T-helper 22 cell (primary cell): Measurements from ENCODE around the gene WNT4.

Experiments
- DNase-seq: peaks from one replicate; pipeline ENCODE4 v3.0.0-alpha.2; 2020; ENCODE audit warnings: low read depth

The WNT4 gene

DNA sequence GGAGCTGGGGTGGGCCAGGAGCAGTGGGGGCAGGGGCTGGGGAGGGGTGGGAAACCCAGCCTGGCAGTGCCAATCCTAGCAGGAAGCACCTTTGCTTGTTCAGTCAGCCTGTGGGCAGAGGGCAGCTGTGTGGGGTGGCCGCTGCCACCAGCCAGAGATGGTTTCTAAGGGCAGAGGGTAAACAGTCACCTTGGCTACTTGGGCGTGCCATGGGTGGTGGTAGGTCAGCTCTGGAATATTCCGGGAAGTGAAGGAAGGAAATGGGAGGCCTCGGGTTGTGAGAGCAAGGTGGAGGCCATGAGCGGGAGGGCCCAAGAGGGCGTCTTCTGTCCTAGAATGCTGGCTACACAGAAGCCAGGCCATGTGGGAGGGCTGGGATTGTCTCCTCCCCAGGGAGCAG is 20.7 kb upstream of the WNT4 start:
- no peak for DNase-seq

DNA sequence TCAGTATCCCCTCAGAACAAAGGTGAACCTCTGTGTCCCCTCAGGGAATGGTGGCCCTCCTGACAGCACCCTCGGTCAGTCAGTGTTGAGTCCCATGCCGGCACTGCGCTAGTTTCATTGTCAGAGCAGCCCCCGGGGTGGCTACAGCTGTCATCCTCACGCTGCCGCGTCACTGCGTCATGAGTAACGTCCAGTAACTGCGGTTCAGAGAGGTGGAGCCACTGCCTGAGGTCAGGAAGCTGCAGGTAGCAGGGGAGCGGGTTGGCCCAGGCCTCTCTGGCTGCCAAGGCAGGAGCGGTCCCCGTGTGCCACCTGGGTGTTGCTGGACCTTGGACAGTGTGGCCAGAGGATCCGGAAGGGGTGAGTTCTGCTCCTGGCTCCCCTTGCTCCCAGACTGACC is 20.2 kb upstream of the WNT4 start:
- DNase-seq, result no peak

DNA sequence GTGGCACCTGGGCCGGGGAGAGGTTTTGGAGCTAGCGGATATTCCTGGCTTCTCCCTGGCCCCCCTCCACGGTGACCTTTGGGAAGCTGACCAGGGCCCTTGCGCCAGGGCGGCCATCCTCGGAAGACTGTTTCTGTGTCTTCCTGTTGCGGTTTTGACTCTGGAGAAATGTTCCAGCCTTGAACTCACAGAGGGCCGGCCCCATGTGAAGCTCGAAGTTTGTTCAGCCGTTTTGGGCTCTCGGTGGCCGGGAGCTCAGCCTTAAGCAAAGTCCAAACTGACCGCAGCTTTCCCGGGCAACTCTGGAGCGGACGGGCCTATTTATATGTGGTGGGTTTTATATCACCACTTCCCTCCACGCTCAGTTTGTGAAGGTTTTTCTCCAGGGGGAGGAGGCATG is 17.0 kb upstream of the WNT4 start:
- DNase-seq, result no peak

DNA sequence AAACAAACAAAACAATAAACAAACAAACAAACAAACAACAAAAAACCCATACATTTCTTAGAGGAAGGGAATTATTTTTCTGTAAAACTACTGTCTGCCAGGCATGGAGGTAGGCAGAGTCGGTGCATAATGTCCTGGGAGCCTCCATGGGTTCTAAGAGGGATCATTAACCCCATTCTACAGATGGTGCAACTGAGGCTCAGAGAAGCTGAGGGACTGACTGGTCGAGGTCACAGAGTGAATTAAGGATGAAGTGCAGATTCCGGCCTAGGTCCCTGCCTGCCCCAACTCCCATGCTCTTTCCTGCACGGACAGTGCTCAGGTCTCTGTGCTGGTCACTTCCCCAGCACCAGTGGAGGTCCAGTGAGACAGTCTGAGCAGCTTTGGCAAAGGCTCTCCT is 15.8 kb upstream of the WNT4 start:
- DNase-seq, result no peak

DNA sequence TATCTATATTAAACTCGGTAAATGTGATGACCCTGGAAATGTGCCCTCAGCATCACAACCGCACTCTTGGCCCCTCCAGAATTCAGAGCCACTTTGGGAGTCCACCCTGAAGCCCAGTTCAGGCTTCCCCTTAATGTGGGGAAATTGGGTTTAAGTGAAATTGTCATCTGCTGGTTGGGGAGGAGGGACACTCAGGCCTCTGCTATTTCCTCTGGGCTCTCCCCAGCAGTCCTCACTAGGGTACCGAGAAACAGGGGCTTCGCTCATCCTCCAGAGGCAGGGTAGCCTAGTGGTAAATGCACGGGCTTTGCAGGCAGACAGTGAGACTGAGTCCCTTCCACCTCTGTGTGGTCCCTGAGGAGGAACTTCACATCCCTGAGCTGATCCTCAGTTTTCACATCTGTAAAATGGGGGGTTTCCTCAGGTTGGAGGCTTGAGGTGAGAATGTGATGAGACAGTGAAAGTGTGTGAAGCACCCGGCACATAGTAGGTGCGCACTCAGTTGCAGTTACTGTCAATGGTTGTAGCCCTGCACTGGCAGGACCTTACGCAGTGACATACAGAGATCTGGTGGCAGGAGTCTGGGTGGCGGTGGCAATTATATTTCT is 14.6 kb upstream of the WNT4 start:
- DNase-seq, result no peak

DNA sequence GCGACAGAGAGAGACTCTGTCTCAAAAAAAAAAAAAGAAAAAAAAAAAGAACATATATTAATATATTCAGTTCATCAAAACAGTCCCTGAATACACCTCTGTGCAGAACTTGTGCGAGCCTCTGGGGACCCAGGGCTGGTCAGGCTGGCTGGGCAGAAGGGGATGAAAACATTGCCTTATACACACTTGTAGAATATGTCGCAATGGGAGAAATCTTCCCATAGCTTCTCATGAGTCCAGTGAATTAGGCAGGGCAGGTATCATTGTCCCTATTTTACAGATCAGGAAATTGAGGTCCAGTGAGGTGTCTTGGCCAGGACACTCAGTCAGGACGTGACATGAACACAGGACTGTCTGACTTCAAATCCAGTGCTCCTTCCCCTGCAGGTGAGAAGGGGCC is 12.6 kb upstream of the WNT4 start:
- no peak for DNase-seq

DNA sequence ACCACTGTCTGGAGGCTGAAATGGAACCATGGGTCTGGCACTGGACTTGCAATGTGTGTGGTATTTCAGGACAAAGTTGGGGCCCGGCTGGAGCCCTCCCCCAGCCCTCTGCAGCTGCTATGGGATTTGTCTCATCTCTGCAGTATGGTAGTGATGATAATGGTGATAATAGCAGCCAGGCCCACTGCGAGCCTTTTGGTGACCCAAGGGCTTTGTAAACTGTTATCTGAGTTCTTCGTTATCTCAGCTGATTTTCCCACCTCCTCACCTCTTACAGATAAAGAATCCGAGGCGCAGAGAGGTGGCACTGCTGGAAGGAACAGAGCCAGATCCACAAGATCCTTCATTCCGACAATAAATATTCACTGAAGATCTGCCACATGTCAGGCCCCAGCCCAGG is 11.7 kb upstream of the WNT4 start:
- no peak for DNase-seq

DNA sequence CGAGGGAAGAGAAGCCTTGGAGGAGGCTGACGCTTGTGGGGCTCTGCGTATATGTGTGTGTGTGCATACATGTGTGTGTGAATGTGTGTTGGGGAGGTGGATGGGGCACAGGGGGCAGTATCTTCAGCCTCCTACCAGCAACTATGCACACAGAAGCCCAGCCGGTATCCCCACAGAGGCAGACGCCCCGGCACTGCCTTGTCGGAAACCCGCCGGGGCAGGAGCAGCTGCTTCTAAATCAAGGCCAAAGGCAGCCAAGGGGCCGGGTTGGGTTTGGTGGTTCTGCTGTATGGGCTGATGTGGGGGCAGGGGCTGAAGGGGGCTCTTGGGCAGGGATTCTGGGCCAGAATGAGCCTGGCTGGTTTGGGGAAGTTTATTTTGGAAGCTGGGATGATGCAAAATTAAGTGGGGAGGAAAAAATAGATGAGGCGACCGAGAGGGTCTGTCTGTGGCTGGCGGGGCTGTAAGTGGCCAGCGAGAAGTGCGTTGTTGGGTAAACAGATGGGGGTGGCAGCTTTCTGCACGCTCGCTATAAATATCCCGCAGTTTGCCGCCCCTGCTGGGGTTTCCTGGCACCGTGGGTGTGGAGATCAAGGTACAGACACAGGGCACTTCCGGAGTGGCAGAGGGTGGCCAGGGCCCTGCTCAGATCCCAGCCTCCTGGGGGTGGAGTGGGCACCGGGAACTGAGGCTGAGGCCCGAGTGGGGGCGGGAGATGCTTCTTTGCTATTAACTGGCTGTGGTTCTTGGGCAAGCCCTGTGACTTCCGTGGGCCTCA is 11.0 kb upstream of the WNT4 start:
- DNase-seq, result no peak

DNA sequence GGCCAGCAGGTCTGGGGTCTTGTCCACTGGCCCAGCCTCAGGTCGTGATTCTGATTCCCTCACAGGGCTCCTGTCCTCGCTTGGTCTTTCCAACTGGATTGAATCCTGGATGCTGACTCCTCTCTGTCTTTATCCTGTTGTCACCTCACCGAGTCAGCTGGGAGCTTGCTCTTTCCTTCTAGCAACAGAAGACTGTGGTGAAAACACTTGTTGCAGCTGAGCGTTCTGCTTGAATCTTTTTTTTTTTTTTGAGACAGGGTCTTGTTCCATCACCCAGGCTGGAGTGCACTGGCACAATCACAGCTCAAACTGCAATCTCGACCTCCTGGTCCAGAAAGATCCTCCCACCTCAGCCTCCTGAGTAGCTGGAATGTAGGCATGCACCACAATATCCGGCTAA is 8.0 kb upstream of the WNT4 start:
- DNase-seq, result no peak

DNA sequence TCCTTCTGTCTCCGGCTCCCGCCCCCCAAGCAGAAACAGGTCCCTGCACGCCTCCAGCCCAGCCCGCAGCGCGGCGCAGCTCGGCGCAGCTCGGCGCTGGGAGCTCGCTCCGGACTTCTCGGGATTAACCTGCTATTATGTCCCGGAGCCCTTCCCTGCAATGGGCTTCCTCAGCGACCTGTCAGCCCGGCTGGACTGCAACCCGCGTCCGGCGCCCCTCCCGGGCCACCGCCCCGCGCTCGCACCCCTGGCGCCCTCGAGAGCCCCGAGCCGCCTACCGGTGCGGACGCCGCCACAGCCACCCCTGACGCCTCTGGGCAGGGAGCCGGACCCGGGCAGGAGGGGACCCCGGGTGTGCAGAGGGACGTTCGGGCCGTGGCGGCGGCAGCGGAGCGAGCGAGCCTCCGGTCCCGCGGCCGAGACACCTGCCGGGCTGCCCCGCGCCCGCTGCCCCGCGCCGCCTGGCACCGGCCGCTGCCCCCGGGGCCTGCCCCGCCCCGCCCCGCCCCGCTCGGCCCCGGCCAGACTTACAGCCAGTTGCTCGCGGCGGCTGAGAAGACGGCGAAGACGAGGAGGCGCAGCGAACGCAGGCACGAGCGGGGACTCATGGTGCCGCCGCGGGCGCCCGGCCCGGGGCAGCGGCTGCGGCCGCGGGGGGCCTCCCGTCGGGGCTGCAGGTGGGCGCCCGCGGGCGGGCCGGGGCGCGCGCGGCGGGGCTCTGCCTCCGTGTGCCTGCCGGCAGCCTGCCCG is 407 bp downstream of the WNT4 start:
- no peak for DNase-seq

DNA sequence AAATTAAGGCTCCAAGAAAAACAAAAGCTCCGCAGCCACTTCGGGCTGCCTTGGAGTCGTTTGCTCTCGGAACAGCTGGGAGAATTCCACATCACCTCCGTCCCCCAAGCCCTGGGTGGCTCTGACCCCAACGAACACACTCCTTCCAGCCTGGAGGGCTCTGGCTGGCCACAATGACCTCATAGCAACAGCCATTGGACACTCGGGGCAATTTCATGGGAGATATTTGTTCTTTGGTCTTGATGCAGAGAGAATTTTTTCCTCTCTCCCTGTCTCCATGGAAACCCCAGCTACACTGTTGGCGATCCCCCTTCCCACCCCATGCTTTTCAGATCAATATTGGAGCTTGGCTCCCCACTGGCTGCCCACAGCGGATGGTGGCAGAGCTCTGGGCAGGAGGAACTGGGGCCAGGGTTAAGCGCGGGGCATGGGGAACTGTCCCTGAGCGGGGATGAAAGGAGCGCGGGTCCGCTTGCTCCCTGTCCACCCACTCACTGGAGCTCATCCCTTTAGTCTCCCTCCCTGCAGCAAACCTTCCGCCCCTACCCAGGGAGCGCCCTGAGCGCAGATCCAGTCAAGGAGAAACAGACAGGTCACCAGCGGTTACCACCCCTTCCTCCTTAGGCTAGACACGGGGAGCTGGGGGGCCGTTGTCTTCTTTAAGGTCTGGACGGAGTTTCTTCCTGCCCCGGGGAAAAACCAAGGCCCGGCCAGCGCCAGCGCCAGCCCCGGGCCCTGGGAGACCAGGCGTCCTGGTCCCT is 1.2 kb downstream of the WNT4 start:
- DNase-seq, result no peak

DNA sequence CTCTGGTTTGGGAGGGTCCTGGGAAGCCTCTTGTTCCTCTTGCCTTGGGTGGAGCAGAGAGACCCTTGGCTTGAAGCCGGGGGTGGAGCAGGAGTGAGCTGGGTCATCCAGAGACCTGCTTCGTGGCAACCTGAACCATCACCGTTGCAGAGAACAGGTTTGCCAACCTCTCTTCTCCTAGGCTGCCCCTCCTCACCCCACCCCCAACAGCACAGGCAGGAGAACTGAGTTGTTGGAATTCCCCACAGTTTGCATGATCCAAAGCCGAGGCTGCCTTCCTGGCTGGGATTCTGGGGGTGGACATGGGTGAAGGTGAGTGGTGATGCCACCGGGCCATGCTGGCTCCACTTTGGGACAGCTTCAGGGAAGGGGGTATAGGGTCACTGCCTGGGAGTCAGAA is 2.2 kb downstream of the WNT4 start:
- DNase-seq, result no peak

DNA sequence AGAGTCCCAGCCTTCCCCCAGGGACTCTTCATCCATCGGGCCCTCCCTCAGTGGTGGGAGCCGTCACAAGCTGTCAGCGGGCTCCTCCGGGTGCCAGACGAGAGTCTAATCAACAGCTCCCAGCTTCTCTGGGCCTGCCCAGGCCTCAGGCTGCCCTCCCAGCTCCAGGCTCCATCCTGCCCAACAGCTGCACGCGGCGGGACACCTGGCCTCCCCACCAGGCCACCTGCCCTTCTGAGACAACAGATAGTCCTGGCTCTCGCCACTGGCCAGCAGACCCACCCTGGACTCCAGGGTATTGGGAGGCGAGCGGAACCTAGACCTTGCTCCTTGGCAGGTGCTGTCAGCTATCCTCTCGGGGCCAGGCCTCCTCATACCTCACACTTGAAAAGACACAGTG is 3.1 kb downstream of the WNT4 start:
- DNase-seq, result no peak

DNA sequence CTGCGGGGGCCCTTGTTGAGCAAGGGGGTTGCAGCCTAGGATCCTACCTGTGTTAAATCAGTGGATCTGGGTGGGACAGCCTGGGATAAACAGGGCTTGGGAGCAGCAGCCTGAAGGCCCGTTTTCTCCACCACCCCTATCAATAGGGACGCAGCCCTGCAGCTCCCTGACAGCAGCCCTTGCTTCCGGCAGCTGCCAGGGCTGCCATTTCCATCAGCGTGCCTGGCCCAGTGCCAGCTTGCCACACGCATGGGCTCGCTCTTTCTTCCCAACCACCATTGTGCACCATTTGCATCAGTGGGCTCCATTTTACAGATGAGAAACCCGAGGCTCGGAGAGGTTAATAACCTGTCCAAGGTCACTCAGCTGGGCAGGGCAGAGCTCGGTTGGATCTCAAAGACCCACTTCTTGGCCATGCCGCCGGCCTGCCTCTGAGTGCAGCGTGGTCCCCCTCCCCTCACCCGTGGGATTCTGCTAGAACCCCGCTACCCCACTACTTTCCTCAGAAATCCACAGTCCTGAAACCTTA is 3.8 kb downstream of the WNT4 start:
- no peak for DNase-seq

DNA sequence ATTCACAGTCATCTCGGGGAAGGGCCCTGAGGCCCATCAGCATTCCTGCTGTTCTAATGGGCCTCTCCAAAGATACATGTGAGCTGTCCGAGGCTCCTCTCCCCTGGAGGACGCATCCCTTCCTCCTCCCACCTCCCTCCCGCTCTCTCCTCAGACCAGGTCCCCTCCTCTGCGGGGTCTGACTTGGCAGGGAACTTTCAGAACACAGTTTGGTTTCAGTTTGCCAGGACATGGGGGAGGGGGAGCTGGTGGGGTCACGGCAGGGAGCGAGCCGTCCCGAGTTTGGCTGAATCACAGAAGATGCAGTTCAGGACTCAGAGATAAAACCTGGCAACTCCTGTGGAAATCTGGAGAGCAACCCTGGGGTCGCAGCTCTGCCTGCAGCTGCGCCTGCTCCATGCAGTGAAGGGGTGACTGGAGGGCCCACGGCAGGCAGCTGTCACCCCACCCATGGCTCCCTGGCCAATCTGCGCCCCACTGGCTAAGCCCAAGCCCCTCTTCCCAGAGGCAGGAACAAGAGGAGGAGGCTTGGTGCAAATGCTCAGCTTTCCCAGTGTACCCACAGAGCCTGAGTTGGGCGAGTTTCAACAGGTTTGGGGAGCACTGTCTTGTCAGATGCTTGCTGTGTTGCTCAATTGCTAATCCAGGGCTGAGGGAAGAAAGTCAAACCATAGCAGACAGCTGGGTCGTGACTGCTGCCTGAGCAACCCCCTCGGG is 5.7 kb downstream of the WNT4 start:
- DNase-seq, result no peak

DNA sequence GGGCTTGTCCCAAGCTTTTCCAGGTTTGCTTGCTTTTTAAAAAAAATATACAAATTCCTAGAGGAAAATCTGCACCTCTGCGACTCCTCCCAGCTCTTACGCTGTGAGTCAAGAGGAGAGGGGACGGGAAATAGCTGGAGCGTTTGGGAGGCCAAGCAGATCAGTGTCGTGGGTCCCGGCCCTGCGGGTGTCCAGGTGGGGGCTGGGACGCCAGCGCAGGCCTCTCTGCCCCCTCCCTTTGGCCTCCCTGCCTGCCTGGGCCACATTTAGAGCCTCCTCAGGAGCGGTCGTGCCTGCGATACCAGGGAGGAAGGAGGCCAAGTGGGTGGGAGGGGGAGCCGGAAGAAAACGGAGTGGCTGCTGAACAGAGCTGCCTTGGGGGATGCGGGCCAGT is 9.0 kb downstream of the WNT4 start:
- no peak for DNase-seq

DNA sequence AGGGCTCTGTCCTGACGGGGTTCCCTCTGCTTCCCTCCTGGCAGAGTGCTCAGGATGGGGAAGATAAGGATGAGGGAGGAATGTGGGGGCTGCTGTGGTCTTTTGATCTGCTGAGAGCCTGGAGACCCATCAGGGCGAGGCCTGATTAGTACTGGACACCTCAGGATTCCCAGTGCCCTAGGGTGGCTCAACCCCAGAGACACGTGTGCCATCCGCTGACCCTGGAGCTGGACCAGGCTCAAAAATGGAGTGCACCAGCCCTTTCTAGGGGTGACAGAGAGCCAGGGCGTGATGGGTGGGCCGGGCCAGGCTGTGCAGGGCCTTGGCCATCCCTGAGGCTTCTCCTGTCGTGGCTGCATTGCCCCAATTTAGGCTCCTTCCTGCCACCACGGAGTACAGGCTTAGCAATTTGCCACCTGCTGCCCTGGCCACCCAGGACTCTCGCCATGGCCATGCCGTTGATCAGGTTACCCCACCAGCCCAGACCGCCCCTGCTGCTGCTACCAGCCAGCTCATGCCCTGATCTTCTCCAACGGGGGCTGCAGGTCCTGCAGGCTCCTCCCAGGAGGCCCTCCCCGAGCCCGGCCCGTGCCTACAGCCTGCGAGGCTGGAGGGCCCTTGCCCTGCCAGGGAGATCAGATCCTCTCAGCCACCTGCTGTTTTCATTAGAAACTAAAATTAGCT is 9.5 kb downstream of the WNT4 start:
- no peak for DNase-seq

DNA sequence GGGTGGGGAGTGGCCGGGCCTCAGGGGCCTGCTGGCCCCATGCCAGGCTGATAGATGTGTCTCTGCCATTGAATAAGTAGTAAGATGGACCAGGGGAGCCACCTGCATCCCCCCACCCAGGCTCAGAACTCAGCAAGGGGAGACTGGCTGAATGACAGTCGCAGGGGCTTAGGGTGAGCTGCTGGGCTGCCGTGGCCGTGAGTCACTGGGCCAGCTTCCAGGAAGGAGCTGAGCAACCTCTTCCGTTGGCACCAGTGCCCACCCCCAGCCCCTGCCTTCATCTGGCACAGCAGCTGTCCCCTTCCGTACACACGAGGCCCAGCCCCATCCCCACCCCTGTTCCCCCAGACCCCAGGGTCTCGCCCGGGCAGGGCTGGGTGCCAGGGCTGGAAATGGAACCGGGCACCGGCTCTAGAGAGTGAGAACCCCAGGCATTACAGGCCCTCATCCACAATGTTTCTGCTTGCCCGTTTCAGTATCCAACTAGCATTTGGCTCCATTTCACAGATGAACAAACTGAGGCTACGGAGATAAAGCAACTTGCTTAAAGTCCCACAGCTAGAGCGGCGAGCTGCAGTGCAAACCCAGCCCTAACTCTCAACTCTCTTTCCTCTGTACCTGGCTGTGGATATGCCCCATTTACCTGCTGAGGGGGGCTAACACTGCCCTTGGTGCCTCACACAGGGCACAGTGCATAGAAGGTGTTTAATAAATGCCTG is 10.2 kb downstream of the WNT4 start:
- no peak for DNase-seq

DNA sequence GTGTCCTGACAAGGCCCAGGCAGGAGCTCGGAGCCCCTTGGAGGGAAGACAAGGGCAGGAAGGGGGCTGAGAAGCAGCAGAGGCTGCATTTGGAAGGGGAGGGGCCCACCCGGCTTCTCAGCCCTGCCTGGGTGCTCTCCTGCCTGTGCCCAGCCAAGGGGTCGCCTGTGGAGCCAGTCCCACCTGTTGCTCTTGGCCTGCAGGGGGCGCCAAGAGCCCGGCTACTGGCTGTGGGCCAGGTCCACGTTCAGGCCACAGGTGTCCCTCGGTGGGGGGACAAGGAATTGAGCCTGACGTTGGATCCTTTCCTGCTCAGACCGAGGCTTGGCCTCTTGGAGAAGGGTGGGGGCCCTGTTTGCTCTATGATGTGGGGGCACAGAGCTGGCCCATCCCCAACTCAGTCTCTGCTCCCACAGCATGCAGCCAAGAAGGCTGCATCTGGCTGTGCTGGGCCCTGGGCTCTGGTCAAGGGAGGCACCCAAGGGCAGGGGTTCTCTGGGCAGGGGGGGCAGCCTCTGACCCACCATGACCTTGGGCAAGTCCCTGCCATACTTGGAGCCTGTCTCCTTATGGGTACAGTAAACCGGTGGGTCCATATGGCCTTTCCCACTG is 10.9 kb downstream of the WNT4 start:
- DNase-seq, result peak; percentile 11

DNA sequence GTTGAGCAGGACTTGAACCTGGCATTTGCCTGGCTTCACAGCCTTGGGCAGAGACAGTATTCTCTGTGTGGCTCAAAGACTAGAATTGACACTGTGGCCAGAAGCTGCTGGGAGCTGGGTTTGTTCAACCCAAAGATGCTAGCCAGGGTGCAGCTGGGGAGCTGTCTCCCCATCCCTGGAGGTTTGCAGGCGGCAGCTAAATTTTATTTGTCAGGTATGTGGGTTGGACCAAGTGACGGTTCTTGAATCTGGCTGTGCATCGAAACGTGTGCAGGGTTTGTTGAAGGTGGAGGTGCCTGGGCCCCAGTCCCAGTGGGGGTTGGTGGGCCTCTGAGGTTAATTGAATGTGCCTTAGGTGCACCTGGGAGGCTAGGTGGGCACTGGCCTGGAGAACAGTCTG is 11.8 kb downstream of the WNT4 start:
- no peak for DNase-seq
